ENCODE data around the gene ATP2C1.

ATP2C1 gene

DNA sequence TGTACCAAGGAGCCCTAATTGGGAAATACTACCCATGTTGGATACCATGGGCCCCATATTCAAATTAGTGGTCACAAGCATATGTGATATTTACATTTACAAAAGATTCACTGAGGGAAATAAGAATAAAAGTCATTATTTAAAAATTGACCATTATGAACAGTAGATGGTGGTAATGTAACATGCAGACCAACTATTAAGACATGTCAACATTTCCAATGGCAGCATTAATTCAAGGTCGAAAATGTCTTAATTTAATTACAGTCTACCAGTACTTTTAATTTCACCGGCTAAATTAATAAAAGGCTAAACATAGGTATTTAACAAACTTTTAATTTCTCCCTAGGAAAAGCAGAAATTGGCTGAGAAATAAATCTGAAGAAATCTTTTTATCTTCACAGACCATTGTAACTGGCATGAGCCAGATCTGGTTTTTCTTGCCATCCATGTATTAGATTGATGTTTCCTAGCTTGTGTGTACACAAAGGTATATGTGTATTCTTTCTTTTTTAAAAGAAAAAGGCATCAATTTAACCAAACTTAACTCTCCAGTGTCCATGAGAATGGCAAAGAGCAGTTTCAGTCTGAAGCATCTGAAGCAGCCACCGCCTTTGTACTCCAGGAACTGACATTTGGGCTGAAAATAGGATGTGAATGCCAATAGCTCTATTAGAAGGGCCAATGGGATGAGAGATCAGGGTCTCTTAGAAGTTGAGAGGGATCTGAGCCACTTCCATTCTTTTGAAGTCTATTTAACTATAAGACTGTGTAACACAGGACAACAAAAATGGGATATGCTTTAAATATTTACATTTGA, 159.4 kb downstream of the ATP2C1 start:
- DNase-seq, result no peak
